Endodermal cell (in vitro differentiated cells): ENCODE data around the gene CNTNAP5. TPM values are rescaled to one million over a fixed set of nuclear protein-coding genes. Genes with fewer than 3 reads are reported as not detected.

Experiments used
- DNase-seq: peaks from one replicate; pipeline ENCODE4 v3.0.0-alpha.2; 2017
- H3K27ac ChIP-seq: 2 replicates; pipeline ENCODE4 v1.5.1; 2013; ENCODE audit warnings: mild to moderate bottlenecking, low read depth, low read length, moderate library complexity
- H3K27me3 ChIP-seq: 2 replicates; pipeline ENCODE4 v1.6.1; 2013; ENCODE audit warnings: mild to moderate bottlenecking, low read length, moderate library complexity; ENCODE audit not compliant: insufficient read depth, control insufficient read depth, poor library complexity, severe bottlenecking
- H3K36me3 ChIP-seq: 2 replicates; pipeline ENCODE4 v1.7.0; 2013; ENCODE audit warnings: mild to moderate bottlenecking, low read length, moderate library complexity; ENCODE audit not compliant: control insufficient read depth, insufficient read depth
- H3K4me1 ChIP-seq: one replicate; pipeline ENCODE4 v1.7.0; 2013; ENCODE audit warnings: low read length; ENCODE audit not compliant: control insufficient read depth, insufficient read depth
- H3K4me3 ChIP-seq: 2 replicates; pipeline ENCODE4 v1.5.1; 2013; ENCODE audit warnings: mild to moderate bottlenecking, low read length, moderate library complexity
- H3K9ac ChIP-seq: 2 replicates; pipeline ENCODE4 v1.6.1; 2013; ENCODE audit warnings: mild to moderate bottlenecking, low read length, moderate library complexity; ENCODE audit not compliant: poor library complexity, severe bottlenecking; ENCODE audit errors: extremely low read depth
- H3K9me3 ChIP-seq: 2 replicates; pipeline ENCODE4 v1.6.1; 2013; ENCODE audit warnings: mild to moderate bottlenecking, low read length, moderate library complexity; ENCODE audit not compliant: control insufficient read depth
- H3K27ac Mint-ChIP-seq: 2 replicates; pipeline ENCODE4 v1.8.0; 2020; ENCODE audit warnings: mixed read lengths
- H3K27me3 Mint-ChIP-seq: 2 replicates; pipeline ENCODE4 v1.8.0; 2021; ENCODE audit warnings: mild to moderate bottlenecking, mixed read lengths; ENCODE audit not compliant: insufficient read depth
- H3K36me3 Mint-ChIP-seq: 2 replicates; pipeline ENCODE4 v1.8.0; 2020; ENCODE audit warnings: low read depth, mixed read lengths
- H3K4me1 Mint-ChIP-seq: 2 replicates; pipeline ENCODE4 v1.8.0; 2020; ENCODE audit warnings: mixed read lengths
- H3K4me3 Mint-ChIP-seq: 2 replicates; pipeline ENCODE4 v1.8.0; 2020; ENCODE audit warnings: mild to moderate bottlenecking, moderate library complexity, mixed read lengths
- H3K9me3 Mint-ChIP-seq: 2 replicates; pipeline ENCODE4 v1.8.0; 2020; ENCODE audit warnings: mild to moderate bottlenecking, mixed read lengths
- CTCF ChIP-seq: fragments of 200-600 bp; sonication (generic); conservative IDR thresholded peaks from 2 replicates; pipeline ENCODE4 v1.5.0; 2021; ENCODE audit warnings: antibody characterized with exemption, mild to moderate bottlenecking
- WGBS, 2 experiments: methylation state at CpG; one replicate each; pipeline versions ENCODE4 v1.1.5 to v1.1.7; 2013; ENCODE audit warnings: missing lambda C conversion rate in 2 of 2, mixed read lengths in 1 of 2; ENCODE audit not compliant: insufficient coverage in 1 of 2, insufficient read length in 1 of 2; 5-methylcytosine and 5-hydroxymethylcytosine counted together
- total RNA-seq, 2 donors: library from RNA; stranded (reverse); fragmentation: NEBNext Ultra II Directional in 1 of 2; extraction: Animal tissue kit (Norgen Biotek cat#: 25700) in 1 of 2; gene quantifications; 2 replicates in 1 of 2; 3 replicates in 1 of 2; pipeline ENCODE4 v1.2.1, GENCODE V29; 2021

Gene CNTNAP5
- total RNA-seq, 2 donors from 2014 or later = 0.70 to 4.4 TPM

- no peaks in the 10 kb centered on the region for H3K36me3 ChIP-seq
- no peak for TF ChIP-seq CTCF
- no peak overlapping the region for H3K4me3 ChIP-seq
- H3K36me3 Mint-ChIP-seq = no peaks in the 10 kb centered on the region
- no peak overlapping the region for H3K27ac ChIP-seq
- no peaks in the 10 kb centered on the region for H3K27me3 Mint-ChIP-seq
- no peak overlapping the region for H3K9ac ChIP-seq
- no peak overlapping the region for H3K27ac Mint-ChIP-seq
- WGBS, 2 experiments = 91 to 100% methylated on average over 1 of the region's 1 CpG
- no peaks in the 10 kb centered on the region for H3K9me3 ChIP-seq
- H3K27me3 ChIP-seq = no peaks in the 10 kb centered on the region
- no peak for DNase-seq
- H3K4me3 Mint-ChIP-seq = no peak overlapping the region
- peaks cover 9% of the 10 kb centered on the region for H3K4me1 ChIP-seq
- peaks cover 10% of the 10 kb centered on the region for H3K4me1 Mint-ChIP-seq
- H3K9me3 Mint-ChIP-seq = no peaks in the 10 kb centered on the region
Measured at GRCh38 chr2:124035001-124035400, 9.9 kb downstream of the CNTNAP5 start.

GRCh38 chr2:124039032-124039431 lies 13.9 kb downstream of the CNTNAP5 start:
- Mint-ChIP-seq H3K36me3 (no peaks in the 10 kb centered on the region), H3K9me3 (no peaks in the 10 kb centered on the region), H3K27me3 (no peaks in the 10 kb centered on the region), H3K4me3 (no peak overlapping the region), H3K27ac (no peak overlapping the region), H3K4me1 (peaks cover 10% of the 10 kb centered on the region)
- no peak overlapping the region for H3K9ac ChIP-seq
- H3K27me3 ChIP-seq = no peaks in the 10 kb centered on the region
- no peak for DNase-seq
- no peaks in the 10 kb centered on the region for H3K9me3 ChIP-seq
- TF ChIP-seq CTCF = no peak
- no peaks in the 10 kb centered on the region for H3K36me3 ChIP-seq
- H3K4me3 ChIP-seq = no peak overlapping the region
- 47% methylated on average over 2 of the region's 2 CpGs; no CpG with 5 or more reads in 1 of the 2 experiments for WGBS, 2 experiments
- H3K27ac ChIP-seq = no peak overlapping the region
- peaks cover 9% of the 10 kb centered on the region for H3K4me1 ChIP-seq

GRCh38 chr2:124039762-124040291 lies 14.7 kb downstream of the CNTNAP5 start:
- no peaks in the 10 kb centered on the region for H3K9me3 Mint-ChIP-seq
- Histone ChIP-seq H3K27ac (no peak overlapping the region), H3K9ac (no peak overlapping the region), H3K27me3 (no peaks in the 10 kb centered on the region), H3K36me3 (no peaks in the 10 kb centered on the region), H3K4me1 (peaks cover 9% of the 10 kb centered on the region), H3K9me3 (no peaks in the 10 kb centered on the region), H3K4me3 (no peak overlapping the region)
- H3K36me3 Mint-ChIP-seq = no peaks in the 10 kb centered on the region
- H3K27me3 Mint-ChIP-seq = no peaks in the 10 kb centered on the region
- no peak for TF ChIP-seq CTCF
- 89 to 100% methylated on average over 2 to 4 of the region's 4 CpGs for WGBS, 2 experiments
- H3K4me1 Mint-ChIP-seq = peaks cover 10% of the 10 kb centered on the region
- H3K4me3 Mint-ChIP-seq = no peak overlapping the region
- H3K27ac Mint-ChIP-seq = no peak overlapping the region
- DNase-seq = no peak
